Measurements from ENCODE around the gene FRG2. TPM values are rescaled to one million over a fixed set of nuclear protein-coding genes. Genes with fewer than 3 reads are reported as not detected.
"Not testable (repeated sequence)": the region's sequence is repeated elsewhere in the genome, so short reads cannot be mapped to it uniquely, and the experiment has no call there.

FRG2 gene
- polyA plus RNA-seq, 1 donor: not detected

DNA sequence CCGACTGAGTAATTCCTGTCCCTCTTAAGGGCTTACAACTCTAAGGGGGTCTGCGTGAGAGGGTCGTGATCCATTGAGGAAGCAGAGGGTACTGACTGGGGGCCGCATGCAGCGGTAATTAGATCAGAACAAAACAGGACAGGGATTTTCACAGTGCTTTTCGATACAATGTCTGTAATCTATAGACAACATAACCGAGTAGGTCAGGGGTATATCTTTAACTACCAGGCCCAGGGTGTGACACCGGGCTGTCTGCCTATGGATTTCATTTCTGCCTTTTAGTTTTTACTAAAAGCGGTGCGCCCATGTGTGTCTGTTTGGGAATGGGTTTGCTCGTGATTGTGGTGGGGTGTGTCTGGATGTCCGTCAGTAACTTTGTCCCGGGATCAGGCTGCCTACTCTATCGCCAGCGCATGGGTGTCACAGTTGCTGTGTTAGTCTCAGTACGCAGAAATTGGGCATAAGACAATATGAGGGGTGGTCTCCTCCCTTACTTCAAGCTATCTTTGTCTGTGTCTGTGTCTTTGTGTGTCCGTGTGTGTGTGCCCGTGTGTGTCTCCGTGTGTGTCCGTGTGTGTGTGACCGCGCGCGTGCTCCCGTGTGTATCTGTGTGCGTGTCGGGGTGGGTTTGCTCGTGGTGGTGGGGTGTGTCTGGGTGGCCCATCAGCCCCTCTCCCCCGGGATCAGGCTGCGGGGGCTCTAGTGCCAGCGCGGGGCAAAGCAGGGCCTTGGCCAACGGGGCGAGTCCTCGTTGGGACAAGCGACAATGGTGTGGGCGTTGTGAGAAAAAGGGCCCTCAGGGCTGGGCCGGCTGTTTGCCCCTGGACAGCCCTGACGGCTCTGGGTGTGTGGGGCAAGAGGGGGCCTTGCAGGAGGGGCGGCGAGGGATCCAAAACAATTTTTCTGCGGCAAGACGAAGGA, 10.4 kb downstream of the FRG2 start:
- DNase-seq (ENCODE audit: low read depth): no peak

DNA sequence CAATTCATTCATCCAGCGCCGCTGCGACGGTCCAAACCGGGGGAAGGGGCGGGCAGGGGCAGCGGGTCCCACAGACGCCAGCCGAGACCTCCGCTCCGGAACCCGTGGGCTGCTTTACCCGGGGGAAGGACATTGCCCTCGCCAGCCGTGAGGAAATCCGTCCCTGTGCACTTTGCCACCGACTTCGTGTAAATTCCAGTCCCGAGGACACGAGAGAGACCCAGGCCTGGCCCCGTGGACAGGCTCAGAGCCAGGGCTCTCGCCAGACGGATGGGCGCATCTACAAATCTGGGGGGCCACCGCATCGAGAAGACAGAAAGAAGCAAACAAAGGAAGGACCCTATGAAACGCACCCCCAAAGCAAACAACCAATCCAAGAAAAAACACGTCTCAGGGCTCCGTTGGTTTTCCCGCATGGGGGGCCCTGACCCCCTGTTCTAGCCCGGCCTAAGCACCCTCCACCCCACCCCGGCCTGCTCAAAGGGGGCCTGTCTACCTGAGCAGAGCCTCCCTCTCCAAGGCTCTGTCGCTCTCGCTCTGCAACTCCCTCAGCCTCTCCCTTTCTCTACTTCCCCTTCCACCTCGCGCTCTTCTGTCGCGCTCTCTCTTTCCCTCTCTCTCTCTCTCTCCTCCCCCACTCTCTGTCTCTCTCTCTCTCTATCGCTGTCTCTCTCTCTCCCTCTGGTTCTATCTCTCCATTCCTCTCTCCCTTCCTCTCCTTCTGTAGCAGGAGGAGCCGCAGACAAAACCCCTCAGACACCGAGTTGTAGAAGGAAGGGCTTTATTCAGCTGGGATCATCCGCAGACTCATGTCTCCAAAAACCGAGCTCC, 11.3 kb downstream of the FRG2 start:
- DNase-seq (ENCODE audit: low read depth): no peak

DNA sequence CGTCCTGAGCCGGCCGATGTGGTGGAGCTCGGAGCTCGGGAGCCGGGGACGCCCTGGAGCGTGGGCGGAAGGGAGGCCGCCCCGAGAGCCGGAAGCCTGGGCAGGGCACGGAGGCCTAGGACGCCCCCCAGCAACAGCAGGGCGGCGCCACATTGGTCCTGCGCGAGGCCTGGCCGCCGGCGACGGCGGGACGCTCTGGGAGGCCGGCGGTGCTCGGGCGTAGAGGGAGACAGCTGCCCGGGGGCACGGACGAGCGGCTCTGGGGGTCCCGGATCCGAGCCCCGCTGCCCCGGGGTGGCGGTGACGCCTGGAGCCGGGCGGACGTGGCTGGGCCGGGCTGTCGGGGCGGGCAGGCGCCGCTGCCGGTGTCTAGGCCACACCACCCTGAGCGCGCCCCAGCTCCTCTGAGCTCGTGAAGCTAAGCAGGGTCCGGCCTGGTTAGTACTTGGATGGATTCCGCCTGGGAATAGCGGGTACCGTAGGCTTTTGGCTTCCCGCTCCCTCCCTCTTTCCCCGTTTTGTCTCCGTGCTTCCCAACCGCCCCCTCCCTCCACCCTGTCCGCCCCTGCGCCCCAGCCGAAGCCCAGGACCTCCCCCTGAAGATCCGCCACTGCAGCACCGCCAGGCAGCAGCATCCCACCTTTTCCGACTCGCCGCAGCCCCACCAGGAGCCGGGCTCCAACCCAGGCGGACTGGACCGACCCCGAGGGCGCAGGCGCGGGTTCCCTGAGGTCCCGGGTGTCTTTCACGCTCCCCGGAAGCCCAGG, 12.1 kb downstream of the FRG2 start:
- no peak for DNase-seq (ENCODE audit: low read depth)

DNA sequence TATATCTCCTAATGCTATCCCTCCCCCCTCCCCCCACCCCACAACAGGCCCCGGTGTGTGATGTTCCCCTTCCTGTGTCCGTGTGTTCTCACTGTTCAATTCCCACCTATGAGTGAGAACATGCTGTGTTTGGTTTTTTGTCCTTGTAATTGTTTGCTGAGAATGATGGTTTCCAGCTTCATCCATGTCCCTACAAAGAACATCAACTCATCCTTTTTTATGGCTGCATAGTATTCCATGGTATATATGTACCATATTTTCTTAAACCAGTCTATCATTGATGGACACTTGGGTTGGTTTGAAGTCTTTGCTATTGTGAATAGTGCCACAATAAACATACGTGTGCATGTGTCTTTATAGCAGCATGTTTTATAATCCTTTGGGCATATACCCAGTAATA, 37.1 kb downstream of the FRG2 start:
- DNase-seq (ENCODE audit: low read depth): not testable (repeated sequence)

DNA sequence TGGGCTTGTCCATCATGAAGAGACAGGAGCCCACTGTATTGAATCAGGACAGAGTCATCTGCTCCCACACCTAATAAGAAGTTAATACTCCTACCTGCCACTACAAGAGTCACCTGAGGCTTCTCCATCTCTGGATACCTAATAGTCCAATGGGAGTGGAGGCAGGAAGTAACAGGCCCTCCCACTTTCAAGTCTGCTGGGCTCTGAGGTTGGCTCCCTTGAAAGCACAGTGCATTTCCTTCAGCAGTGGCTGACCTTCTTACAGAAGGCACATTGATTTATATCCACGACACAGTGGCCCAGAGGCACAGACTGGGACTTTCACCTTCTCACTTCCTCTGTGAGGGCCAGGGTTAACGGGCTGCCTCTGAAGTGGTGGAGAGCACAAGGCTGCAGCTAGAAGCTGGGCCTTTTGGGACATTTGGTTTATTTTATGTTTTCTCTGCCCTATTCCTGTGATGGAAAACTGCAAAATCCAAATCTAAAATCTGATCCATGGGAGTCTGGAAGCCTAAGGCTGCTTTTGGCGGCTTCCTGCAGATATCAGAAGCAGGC, 38.1 kb downstream of the FRG2 start:
- DNase-seq (ENCODE audit: low read depth): no peak

DNA sequence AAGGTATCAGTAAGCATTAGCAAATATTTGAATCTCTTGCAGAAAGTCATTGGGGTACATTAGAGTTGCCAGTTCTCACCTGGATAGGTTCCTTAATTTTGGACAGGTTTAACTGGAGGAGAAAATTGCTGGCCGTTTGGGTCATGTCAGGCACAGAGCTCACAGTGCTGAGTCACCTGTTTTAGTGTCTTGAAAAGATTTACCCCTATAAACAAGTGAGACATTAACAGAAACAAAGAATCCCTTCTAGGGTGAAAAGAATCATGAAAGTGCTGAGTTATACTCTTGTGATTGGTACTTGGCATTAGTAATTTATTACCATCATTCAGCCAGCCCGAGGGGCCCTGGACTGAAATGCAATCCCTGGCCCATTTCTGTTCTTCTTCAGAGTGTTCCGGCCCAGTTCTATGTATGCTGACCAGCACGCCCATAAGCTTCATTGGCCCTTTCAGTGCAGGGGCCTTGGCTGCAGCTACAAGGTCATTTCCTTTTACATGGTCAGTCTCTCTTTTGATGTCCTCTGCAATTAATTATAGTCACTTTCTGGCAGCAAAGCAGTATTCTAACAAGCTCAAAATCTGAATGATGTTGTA, 41.3 kb downstream of the FRG2 start:
- not testable (repeated sequence) for DNase-seq (ENCODE audit: low read depth)

DNA sequence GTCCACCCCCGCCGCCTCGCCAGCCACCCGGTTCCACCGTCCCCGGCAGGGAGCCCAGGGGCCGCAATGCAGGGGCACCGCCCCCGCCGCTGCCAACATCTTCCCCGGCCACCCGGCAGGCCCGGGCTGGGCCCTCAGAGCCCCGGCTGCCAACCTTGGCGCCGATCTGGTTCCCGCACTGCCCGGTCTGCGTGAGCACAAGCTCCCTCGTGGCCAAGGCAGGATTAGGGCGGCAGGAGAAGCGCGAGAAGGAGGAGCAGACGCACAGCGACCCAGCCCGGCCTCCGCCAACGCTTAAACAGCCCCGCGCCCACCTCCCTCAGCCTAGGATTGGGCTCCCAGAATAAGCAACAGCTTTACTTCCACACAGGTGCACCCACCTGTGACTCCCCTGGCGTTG, 42.4 kb downstream of the FRG2 start:
- DNase-seq (ENCODE audit: low read depth): not testable (repeated sequence)

DNA sequence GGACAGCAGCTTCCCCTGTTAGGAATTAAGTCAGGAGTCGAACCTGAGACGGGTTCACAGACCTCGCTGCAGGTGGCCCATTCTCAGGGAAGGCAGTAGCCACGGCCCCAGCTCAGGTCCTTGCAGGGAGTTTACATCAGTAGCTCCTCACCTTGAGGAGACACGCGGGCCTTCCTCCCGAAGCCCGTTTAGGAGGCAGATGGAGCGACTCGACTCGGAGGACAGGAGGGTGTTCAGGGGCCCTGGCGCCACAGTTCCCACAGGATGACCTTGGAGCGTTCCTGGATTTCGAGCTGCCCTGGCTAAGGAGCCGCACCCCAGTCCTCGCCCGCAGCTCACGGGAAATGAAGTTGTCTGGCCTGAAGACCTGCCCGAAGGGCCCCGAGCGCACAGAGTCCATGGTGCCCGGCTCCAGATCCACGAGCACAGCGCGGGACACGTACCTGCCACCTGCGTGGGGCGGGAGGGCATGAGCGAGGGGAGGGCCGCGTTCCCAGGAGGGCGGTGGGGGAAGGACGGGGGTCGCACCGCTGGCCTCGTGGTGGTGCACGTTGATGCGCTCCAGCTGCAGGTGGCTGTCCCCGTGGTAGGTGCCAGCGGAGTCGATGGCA, 43.0 kb downstream of the FRG2 start:
- DNase-seq (ENCODE audit: low read depth): not testable (repeated sequence)

DNA sequence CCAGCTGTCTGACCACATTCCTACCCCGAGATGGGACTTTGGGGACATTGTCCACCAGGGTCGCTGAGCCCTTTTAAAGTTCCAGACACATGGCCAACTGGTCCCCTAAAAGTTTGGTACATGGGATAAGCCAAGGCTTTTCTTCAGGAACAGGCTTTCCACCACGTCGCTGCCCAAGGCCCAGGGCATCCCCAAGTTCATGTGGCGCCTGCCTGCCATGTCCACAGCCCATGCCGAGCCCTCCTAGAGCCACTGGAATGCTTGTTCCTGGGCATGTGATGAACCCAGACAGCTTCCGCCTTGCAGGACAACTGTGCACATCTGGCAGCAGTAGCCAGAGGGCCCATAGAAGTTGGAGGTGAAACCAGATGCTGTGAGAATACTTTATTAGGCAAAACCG, 45.1 kb downstream of the FRG2 start:
- no peak for DNase-seq (ENCODE audit: low read depth)

DNA sequence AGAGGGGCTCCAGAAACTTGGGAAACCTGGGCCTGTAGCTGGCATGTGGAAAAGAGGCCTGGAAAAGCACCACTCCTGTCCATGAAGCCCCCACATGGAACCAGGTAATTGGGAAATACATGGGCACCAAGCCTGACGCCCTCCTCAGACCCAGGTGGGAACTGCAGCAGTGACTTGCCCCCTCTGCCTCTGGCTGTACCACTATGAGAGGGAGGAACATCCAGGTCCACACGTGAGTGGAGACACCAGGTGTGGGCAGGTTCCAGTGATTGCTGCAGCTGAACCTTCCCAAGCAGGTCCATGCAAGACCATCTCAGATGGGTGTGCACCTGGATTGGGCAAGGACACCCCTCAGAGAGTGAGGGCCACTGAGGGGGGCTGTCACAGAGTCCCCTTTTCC, 46.8 kb downstream of the FRG2 start:
- DNase-seq (ENCODE audit: low read depth): not testable (repeated sequence)

DNA sequence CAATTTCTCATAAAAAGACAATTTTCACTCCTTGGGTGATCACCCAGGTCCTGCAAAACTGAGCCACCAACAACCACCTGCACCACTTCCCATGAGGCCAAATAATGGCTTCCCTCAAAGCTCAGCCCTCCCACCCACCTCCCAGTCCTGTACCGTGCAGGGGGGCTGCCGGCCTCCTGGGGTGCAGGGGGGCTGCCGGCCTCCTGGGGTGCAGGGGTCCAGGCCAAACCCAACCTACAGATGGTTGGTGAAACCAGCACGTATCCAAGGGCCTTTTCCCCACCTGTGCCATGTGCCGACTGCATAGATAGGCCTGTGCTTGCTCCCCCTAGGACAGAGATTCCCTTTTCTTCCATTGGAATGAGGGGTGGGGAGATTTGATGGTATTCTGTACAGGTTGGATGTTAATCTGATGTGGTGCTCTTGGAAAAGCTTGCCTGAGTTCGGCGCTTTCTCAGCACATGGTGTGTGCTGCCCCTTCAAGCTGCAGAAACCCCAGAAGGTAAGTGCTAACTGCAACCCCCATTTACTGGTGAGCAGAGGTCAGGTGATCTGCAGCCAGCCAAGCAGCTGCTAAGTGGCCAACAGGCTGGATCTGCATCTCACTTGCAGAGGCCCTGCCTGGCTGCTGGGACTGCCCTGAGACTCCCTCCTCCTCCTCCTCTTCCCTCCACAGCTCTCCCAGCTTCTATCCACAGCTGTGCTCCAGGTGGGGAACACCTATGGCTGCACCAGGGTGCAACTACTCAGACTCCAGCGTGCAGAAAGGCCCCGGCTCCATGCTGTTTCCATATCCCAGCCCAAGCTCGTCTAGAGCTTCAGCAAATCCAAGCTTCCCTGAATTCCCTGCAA, 47.6 kb downstream of the FRG2 start:
- DNase-seq (ENCODE audit: low read depth): no peak

Other genes starting within 250 kb of the FRG2 start
- gene FRG1, start 86.4 kb downstream of the FRG2 start, polyA plus RNA-seq (ENCODE audit: insufficient read length): 34.5 TPM
- gene DBET, start 37.2 kb upstream of the FRG2 start, polyA plus RNA-seq (ENCODE audit: insufficient read length): not detected
- gene DUX4, start 146.5 kb upstream of the FRG2 start, polyA plus RNA-seq (ENCODE audit: insufficient read length): 1.2 TPM

Measured in forelimb muscle (tissue), 1 donor.